Measurements from ENCODE around the gene METRN.

METRN gene

DNA sequence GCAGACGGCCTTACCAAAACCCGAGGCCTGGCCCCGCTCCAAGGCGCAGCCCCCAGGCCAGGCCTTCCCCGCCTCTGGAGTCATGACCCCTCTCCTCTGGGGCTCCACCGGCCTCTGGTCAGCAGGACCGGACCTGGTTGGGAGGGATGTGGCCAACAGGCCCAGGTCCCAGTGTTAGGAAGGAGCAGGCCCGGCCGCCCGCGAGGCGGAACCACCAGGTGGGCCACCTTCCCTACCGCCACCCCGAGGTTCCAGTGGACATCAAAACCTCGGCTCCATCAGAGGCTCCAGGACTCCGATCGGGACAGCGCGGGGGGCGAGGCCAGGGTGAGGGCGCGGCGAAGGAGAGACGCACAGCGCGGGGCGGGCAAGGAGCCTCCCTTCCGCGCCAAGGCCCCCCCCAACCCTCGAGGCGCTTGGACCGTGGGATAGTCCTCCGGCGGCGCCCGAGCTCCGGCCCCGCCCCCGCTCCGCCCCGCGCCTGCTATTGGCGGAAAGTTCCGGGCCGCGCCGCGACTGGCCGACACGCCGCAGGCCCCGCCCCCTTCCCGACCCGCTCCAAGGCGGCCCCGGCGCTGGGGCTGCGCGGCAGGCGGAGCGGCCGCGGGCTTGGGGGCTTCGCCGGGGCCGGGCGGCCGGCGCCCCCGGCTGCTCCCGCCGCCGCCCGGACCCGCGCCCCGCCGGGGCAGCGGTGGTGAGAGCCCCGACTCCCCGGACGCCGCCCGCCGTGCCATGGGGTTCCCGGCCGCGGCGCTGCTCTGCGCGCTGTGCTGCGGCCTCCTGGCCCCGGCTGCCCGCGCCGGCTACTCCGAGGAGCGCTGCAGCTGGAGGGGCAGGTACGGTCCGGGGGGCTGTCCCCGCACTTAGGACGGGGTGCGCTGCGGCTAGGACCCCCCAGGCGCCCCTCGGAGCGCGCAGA lies at the start of gene METRN:
Gene METRN (plus strand): TSS at position 561 of the 919 bp plus-strand sequence. CDS start 172 bp downstream, at position 733.
- H3K9me3 Mint-ChIP-seq: no peaks in the 10 kb centered on the region
- TF ChIP-seq, protein P1, sequence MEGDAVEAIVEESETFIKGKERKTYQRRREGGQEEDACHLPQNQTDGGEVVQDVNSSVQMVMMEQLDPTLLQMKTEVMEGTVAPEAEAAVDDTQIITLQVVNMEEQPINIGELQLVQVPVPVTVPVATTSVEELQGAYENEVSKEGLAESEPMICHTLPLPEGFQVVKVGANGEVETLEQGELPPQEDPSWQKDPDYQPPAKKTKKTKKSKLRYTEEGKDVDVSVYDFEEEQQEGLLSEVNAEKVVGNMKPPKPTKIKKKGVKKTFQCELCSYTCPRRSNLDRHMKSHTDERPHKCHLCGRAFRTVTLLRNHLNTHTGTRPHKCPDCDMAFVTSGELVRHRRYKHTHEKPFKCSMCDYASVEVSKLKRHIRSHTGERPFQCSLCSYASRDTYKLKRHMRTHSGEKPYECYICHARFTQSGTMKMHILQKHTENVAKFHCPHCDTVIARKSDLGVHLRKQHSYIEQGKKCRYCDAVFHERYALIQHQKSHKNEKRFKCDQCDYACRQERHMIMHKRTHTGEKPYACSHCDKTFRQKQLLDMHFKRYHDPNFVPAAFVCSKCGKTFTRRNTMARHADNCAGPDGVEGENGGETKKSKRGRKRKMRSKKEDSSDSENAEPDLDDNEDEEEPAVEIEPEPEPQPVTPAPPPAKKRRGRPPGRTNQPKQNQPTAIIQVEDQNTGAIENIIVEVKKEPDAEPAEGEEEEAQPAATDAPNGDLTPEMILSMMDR (IDR thresholded peaks at IDR 0.05): no peak
- peak within 1 kb of the TSS; percentile 80 for H3K4me3 Mint-ChIP-seq
- peak; percentile 99 for DNase-seq
- peaks cover 30% of the 10 kb centered on the region for H3K4me1 Mint-ChIP-seq
- H3K27me3 Mint-ChIP-seq (ENCODE audit: low read depth, poor library complexity): peaks cover 34% of the 10 kb centered on the region
- H3K27ac Mint-ChIP-seq: no peak within 1 kb of the TSS
- H3K36me3 Mint-ChIP-seq (ENCODE audit: low read depth): no peaks in the 10 kb centered on the region

DNA sequence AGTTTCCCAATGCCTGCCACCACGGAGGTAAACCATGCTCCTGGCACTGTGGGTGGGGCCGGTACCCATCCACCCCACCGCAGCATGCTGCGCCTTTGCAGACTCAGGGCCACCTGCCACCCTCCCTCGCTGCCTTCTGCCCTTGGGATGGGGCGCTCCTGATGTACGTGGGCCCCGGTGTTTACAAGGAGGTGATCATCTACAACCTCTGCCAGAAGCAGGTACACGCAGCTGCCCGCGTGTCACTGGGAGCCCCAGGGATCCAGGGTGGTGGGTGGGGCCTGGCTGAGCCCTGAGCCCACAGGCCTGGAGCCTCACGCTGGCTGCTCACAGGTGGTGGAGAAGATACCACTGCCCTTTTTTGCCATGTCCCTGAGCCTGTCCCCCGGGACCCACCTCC lies 48.3 kb upstream of the METRN start:
- H3K4me3 Mint-ChIP-seq: no peak overlapping the region
- no peak for DNase-seq
- H3K4me1 Mint-ChIP-seq: peaks cover 5% of the 10 kb centered on the region
- TF ChIP-seq, protein P1 (IDR thresholded peaks at IDR 0.05): no peak
- H3K36me3 Mint-ChIP-seq (ENCODE audit: low read depth): no peaks in the 10 kb centered on the region
- no peak overlapping the region for H3K27ac Mint-ChIP-seq
- no peaks in the 10 kb centered on the region for H3K9me3 Mint-ChIP-seq
- no peaks in the 10 kb centered on the region for H3K27me3 Mint-ChIP-seq (ENCODE audit: low read depth, poor library complexity)

DNA sequence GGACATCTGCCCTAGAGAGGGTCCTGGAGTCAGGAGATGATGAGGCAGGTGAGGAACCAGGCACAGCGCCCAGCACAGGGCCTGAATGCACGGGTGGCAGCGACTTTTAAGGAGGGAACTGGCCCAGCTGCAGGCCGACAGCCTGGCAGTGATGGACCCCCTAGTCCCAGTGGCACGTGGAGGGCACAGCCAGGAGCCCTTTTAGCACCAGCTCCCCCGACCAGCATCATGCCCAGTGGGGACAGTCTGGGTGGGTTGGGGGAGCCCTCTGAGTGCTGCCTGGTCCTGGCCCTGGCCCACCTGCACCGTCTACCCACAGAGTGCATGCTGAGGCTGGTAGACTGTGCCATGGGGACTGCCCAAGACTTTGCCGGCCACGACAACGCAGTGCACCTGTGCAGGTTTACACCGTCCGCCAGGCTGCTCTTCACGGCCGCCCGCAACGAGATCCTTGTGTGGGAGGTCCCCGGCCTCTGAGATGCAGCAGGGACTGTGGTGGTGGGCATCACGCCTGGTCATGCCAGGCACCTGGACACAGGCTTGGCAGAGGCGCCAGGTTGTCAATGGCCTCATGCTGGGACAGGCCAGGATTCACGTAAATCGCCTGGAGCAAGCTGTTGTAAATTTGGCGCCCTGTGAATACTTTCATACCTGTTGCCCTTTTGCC lies 47.7 kb upstream of the METRN start:
- no peaks in the 10 kb centered on the region for H3K36me3 Mint-ChIP-seq (ENCODE audit: low read depth)
- peak overlapping the region; percentile 72 for H3K4me3 Mint-ChIP-seq
- H3K27ac Mint-ChIP-seq: peak overlapping the region; percentile 97
- peaks cover 5% of the 10 kb centered on the region for H3K4me1 Mint-ChIP-seq
- no peaks in the 10 kb centered on the region for H3K9me3 Mint-ChIP-seq
- DNase-seq: no peak
- H3K27me3 Mint-ChIP-seq (ENCODE audit: low read depth, poor library complexity): no peaks in the 10 kb centered on the region
- TF ChIP-seq, protein P1 (IDR thresholded peaks at IDR 0.05): no peak

DNA sequence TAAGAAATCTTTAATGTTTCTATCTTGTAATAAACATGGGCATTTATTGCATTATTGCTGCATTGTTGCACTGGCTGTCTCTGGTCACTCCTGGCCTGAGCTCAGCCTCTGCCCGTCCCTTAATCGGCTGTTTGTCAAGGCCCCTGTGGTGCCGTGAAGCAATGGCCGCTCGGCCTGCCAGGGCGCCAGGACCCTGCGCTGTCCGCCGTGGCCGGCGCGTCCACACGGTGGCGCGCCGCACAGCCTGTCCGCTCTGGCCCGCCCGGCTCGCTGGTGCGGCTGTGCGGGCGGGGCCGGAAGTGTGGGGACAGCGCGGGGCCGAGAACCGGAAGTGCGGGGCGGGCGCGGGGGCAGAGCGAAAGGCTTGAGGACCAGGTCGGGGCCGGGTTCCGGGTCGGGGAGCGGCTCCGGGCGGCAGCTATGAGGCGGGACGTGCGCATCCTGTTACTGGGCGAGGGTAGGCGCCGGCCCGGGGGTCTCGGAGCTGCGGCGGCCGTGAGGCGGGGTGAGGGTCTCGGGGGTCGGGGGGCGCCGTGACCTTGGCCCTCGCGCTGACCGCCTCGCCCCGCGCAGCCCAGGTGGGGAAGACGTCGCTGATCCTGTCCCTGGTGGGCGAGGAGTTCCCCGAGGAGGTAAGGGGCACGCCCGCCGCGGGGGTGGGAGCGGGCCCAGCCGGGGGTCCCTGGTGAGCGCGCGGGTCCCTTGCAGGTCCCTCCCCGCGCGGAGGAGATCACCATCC lies 47.0 kb upstream of the METRN start, which contains the start of gene RHOT2:
Gene RHOT2 (plus strand): TSS at position 353 of the 739 bp plus-strand sequence. CDS start 68 bp downstream, at position 421.
- peak; percentile 96 for DNase-seq
- H3K9me3 Mint-ChIP-seq: no peaks in the 10 kb centered on the region
- H3K36me3 Mint-ChIP-seq (ENCODE audit: low read depth): no peaks in the 10 kb centered on the region
- H3K27me3 Mint-ChIP-seq (ENCODE audit: low read depth, poor library complexity): no peaks in the 10 kb centered on the region
- H3K27ac Mint-ChIP-seq: peak within 1 kb of the TSS; percentile 97
- H3K4me3 Mint-ChIP-seq: peak within 1 kb of the TSS; percentile 78
- peaks cover 5% of the 10 kb centered on the region for H3K4me1 Mint-ChIP-seq
- TF ChIP-seq, protein P1 (IDR thresholded peaks at IDR 0.05): peak; percentile 69

DNA sequence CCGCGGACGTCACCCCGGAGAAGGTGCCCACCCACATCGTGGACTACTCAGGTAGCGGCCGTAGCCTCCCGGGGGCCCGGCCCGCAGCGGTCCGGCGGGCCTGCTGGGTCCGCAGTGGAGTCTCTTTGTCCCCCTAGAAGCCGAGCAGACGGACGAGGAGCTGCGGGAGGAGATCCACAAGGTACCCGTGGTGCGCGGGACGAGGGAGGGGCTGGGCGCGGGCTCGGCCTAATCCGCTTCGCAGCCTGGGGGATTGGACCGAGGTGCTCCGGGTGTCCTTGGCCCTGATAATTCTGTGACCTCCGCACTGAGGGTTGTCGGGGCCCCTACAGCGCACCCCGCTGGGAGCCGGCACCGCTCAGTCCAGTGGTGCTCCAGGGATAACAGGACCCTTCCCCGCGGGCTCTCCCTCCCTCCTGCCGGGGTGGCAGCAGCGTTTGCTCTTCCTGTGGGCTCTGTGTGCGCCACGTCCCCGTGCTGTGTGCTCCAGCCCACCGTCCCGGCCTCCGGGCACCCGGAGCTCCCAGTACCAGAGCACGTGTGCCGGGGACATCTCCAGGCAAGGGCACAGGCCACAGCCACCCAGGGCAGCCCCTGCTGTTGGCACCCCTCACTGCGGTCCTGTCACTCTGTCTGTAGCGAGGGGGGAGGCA lies 46.3 kb upstream of the METRN start:
- Mint-ChIP-seq H3K9me3 (no peaks in the 10 kb centered on the region), H3K27me3 (ENCODE audit: low read depth, poor library complexity) (no peaks in the 10 kb centered on the region), H3K36me3 (ENCODE audit: low read depth) (no peaks in the 10 kb centered on the region), H3K27ac (no peak overlapping the region), H3K4me3 (peak overlapping the region; percentile 78), H3K4me1 (peaks cover 5% of the 10 kb centered on the region)
- DNase-seq: peak; percentile 17
- TF ChIP-seq, protein P1 (IDR thresholded peaks at IDR 0.05): no peak
